CD4-positive, alpha-beta T cell treated with Interleukin-17A for 4 hours (primary cell): Measurements from ENCODE around the gene GUSB.

Source experiments
- DNase-seq: peaks from one replicate; pipeline ENCODE4 v3.0.0-alpha.2; 2020; ENCODE audit warnings: mixed read lengths

Gene GUSB

DNA sequence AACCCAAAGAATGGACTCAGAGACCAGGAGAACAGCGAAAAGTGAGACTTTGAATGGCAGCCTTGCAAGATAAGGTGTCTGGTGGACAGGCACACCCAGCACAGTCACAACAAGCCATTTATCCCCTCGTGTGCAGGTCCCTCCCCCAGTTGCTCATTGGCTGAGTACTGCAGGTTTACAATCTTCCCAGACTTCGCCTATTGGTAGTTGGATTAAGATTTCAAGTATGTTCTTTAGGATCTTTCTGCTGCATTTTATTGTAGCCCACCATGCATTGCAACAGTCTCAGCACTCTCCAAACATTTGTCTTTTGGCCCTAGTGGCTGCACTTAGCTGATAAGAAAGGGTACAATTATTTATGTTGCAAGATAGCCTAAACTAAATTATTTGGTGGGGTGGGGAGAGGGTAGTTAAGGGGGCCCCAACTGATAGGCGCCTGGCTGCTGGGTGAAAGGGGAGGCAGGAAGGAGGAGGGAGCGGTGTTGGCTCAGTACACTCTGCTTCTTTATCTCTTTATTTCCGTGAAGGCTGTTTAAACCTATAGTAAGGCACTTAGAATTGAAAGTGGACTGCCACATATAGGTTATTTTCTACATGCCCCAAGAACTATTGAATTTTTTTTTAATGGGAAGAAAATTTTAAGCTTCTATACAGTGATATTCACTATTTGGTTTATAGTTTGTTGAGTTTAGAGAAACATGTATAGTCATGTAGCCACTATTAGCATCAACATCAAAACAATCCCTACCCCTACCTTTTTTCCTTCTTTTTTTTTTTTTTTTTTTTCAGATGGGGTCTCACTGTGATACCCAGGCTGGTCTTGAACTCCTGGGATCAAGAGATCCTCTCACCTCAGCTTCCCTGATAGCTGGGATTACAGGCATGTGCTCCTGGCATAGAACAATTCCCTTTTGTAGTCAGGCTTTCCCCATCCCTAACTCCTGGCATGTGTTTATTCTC is 54.2 kb downstream of the GUSB start:
- DNase-seq = no peak

GRCh38 chr7:65926588-65926987 is 55.4 kb downstream of the GUSB start:
- DNase-seq = no peak

GRCh38 chr7:65925040-65925439 is 57.0 kb downstream of the GUSB start:
- no peak for DNase-seq

- no peak for DNase-seq
Measured at GRCh38 chr7:65924193-65924592, 57.8 kb downstream of the GUSB start.

GRCh38 chr7:65923316-65923715 is 58.7 kb downstream of the GUSB start:
- no peak for DNase-seq

- DNase-seq = no peak
Measured at GRCh38 chr7:65915921-65916657, 65.9 kb downstream of the GUSB start.

DNA sequence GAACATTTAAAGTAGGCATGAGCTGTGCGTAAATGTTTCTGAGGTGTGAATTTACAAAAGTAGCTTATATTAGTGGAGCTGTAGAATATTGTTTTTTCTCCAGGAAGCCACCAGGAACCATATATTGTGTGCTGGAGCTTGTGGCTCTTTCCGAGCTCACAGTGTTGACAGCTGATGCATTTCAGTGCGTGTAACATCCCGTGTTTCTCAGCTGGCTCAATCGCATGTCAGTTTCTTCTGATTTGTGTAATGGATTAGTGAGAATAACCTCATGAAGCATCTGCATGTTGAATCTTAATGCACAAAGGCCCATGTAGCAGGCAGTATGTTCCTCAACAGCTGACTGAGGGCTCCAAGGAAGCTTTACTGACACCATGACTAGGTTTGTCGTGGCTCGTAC is 69.8 kb downstream of the GUSB start:
- DNase-seq = no peak
